Activated T-cell treated with anti-CD3 and anti-CD28 coated beads, Interleukin-2, amount 50 U/mL, for 4 hours (primary cell): ENCODE data around the gene ACSS2. TPM values are rescaled to one million over a fixed set of nuclear protein-coding genes. Genes with fewer than 3 reads are reported as not detected.

Experiments
- ATAC-seq, 2 donors: fragments of 200-7000 bp; cut with Tn5 transposase; one replicate each; pipeline ENCODE4 v1.10.0; 2021
- DNase-seq: peaks from one replicate; pipeline ENCODE4 v3.0.0-alpha.2; 2020
- H3K27me3 Mint-ChIP-seq: one replicate; pipeline ENCODE4 v1.8.0; 2021; ENCODE audit warnings: low read depth, mixed read lengths
- H3K36me3 Mint-ChIP-seq: one replicate; pipeline ENCODE4 v1.8.0; 2022; ENCODE audit warnings: mixed read lengths; ENCODE audit not compliant: insufficient read depth
- H3K4me1 Mint-ChIP-seq: one replicate; pipeline ENCODE4 v1.8.0; 2021; ENCODE audit warnings: low read depth, mixed read lengths
- H3K4me3 Mint-ChIP-seq: one replicate; pipeline ENCODE4 v1.8.0; 2021; ENCODE audit warnings: mild to moderate bottlenecking, moderate library complexity, mixed read lengths
- H3K9me3 Mint-ChIP-seq: one replicate; pipeline ENCODE4 v1.8.0; 2021; ENCODE audit warnings: mixed read lengths
- total RNA-seq, 3 donors: library from RNA; stranded (reverse); gene quantifications; one replicate each; pipeline ENCODE4 v1.2.1, GENCODE V29; 2021

Gene ACSS2, protein sequence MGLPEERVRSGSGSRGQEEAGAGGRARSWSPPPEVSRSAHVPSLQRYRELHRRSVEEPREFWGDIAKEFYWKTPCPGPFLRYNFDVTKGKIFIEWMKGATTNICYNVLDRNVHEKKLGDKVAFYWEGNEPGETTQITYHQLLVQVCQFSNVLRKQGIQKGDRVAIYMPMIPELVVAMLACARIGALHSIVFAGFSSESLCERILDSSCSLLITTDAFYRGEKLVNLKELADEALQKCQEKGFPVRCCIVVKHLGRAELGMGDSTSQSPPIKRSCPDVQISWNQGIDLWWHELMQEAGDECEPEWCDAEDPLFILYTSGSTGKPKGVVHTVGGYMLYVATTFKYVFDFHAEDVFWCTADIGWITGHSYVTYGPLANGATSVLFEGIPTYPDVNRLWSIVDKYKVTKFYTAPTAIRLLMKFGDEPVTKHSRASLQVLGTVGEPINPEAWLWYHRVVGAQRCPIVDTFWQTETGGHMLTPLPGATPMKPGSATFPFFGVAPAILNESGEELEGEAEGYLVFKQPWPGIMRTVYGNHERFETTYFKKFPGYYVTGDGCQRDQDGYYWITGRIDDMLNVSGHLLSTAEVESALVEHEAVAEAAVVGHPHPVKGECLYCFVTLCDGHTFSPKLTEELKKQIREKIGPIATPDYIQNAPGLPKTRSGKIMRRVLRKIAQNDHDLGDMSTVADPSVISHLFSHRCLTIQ
- total RNA-seq, result 10 to 100 TPM in 2 of 3 donors, 1 to 10 TPM in 1; 6.0 to 10.6 (median 10.4) TPM

- Mint-ChIP-seq H3K4me1 (peaks cover 43% of the 10 kb centered on the region), H3K9me3 (no peaks in the 10 kb centered on the region), H3K4me3 (peak within 1 kb of the TSS; percentile 88), H3K36me3 (no peaks in the 10 kb centered on the region), H3K27me3 (peaks cover 2% of the 10 kb centered on the region)
- DNase-seq (peak; percentile 96), ATAC-seq (peak; percentile 79 to 81)
These were observed at the start of gene ACSS2 for GRCh38 chr20:34876406-34877282. ACSS2 (plus strand) TSS chr20:34876612; CDS start chr20:34876646, 34 bp downstream.

DNA sequence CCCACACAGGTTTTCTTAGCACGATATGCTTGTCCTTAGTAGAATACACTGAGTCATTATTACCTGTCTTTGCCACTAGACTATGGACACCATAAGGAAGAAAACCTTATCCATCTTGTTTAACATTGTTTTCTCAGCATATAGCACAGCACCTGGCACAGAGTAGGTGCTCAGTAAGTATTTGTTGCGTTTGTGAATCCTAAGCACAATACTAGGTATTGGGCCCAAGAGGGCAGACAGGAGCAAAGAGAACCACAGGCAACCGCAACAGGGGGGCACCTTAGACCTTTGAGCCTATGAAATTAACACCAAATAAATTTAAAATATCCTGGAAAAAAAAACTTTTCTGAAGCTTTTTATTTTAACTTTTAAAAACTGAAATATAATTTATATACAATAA lies 47.2 kb upstream of the ACSS2 start:
- ATAC-seq, result no peak
- Mint-ChIP-seq H3K9me3 (no peaks in the 10 kb centered on the region), H3K36me3 (no peaks in the 10 kb centered on the region), H3K27me3 (peaks cover 7% of the 10 kb centered on the region), H3K4me1 (peaks cover 11% of the 10 kb centered on the region), H3K4me3 (no peak overlapping the region)
- DNase-seq, result no peak

GRCh38 chr20:34831936-34832335 lies 44.5 kb upstream of the ACSS2 start:
- Mint-ChIP-seq H3K4me3 (no peak overlapping the region), H3K27me3 (peaks cover 10% of the 10 kb centered on the region), H3K36me3 (no peaks in the 10 kb centered on the region), H3K9me3 (no peaks in the 10 kb centered on the region), H3K4me1 (peaks cover 2% of the 10 kb centered on the region)
- ATAC-seq, result no peak
- DNase-seq, result no peak

- Mint-ChIP-seq H3K9me3 (no peaks in the 10 kb centered on the region), H3K27me3 (peaks cover 10% of the 10 kb centered on the region), H3K36me3 (no peaks in the 10 kb centered on the region), H3K4me1 (peaks cover 2% of the 10 kb centered on the region), H3K4me3 (no peak overlapping the region)
- ATAC-seq (peak in 1 of 2 donors; percentile 43), DNase-seq (no peak)
These were observed 41.9 kb upstream of the ACSS2 start for GRCh38 chr20:34834459-34834893.

GRCh38 chr20:34842143-34842542 lies 34.3 kb upstream of the ACSS2 start:
- Mint-ChIP-seq H3K4me3 (no peak overlapping the region), H3K9me3 (no peaks in the 10 kb centered on the region), H3K27me3 (peaks cover 7% of the 10 kb centered on the region), H3K4me1 (no peaks in the 10 kb centered on the region), H3K36me3 (peaks cover 5% of the 10 kb centered on the region)
- DNase-seq (no peak), ATAC-seq (no peak)

DNA sequence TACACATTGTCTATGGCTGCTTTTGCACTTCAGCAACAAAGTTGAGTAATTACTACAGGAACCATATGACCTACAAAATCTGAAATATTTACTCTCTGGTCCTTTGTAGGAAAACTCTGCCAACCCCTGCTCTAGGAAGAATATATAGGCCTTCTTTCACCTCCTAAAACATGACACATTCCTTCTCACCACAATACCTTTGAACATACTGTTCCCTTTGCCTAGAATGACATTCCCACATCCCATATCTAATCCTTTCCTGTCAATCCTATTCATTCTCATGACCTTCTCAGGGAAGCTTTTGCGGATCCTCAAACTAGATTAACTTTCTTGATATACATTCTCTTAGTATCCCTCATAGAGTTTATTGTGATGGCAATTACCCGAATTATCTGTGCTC lies 33.0 kb upstream of the ACSS2 start:
- DNase-seq, result no peak
- Mint-ChIP-seq H3K9me3 (no peaks in the 10 kb centered on the region), H3K27me3 (peaks cover 7% of the 10 kb centered on the region), H3K36me3 (peaks cover 6% of the 10 kb centered on the region), H3K4me3 (no peak overlapping the region), H3K4me1 (no peaks in the 10 kb centered on the region)
- no peak for ATAC-seq

DNA sequence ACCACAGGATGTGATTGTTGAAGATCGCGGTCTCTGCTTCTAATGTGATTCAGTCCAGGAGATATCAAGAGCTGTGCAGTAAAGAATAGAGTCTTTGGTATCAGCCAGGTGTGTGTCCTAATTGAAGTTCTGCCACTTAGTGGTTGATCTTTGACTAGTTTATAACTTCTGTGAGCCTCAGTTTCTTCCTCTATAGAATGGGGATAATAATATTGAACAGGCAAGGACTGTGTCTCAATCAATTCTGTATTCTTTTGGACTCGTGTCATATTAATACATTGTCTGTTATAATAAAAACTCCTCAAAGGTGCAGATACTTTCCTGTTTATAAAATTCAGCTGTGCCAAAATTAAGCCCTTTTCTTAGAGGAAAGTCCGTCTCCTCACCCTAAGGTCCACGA lies 27.8 kb upstream of the ACSS2 start:
- ATAC-seq, result no peak
- Mint-ChIP-seq H3K36me3 (peaks cover 12% of the 10 kb centered on the region), H3K27me3 (no peaks in the 10 kb centered on the region), H3K9me3 (no peaks in the 10 kb centered on the region), H3K4me3 (no peak overlapping the region), H3K4me1 (no peaks in the 10 kb centered on the region)
- DNase-seq, result no peak

- H3K27me3 Mint-ChIP-seq, result no peaks in the 10 kb centered on the region
- no peaks in the 10 kb centered on the region for H3K4me1 Mint-ChIP-seq
- H3K36me3 Mint-ChIP-seq, result peaks cover 12% of the 10 kb centered on the region
- DNase-seq, result no peak
- ATAC-seq, result no peak
- no peak overlapping the region for H3K4me3 Mint-ChIP-seq
- H3K9me3 Mint-ChIP-seq, result no peaks in the 10 kb centered on the region
These were observed 26.6 kb upstream of the ACSS2 start for GRCh38 chr20:34849778-34850177.

GRCh38 chr20:34850969-34851368 lies 25.4 kb upstream of the ACSS2 start:
- H3K4me1 Mint-ChIP-seq, result no peaks in the 10 kb centered on the region
- ATAC-seq (no peak), DNase-seq (no peak)

GRCh38 chr20:34852298-34852697 lies 24.1 kb upstream of the ACSS2 start:
- Mint-ChIP-seq H3K9me3 (no peaks in the 10 kb centered on the region), H3K36me3 (peaks cover 6% of the 10 kb centered on the region), H3K4me3 (no peak overlapping the region), H3K27me3 (no peaks in the 10 kb centered on the region), H3K4me1 (no peaks in the 10 kb centered on the region)
- DNase-seq, result no peak
- no peak for ATAC-seq

More at GRCh38 chr20:34850969-34851368, 25.4 kb upstream of the ACSS2 start:
- H3K9me3 Mint-ChIP-seq, result no peaks in the 10 kb centered on the region
- H3K36me3 Mint-ChIP-seq, result peaks cover 12% of the 10 kb centered on the region
- no peaks in the 10 kb centered on the region for H3K27me3 Mint-ChIP-seq
- no peak overlapping the region for H3K4me3 Mint-ChIP-seq

DNA sequence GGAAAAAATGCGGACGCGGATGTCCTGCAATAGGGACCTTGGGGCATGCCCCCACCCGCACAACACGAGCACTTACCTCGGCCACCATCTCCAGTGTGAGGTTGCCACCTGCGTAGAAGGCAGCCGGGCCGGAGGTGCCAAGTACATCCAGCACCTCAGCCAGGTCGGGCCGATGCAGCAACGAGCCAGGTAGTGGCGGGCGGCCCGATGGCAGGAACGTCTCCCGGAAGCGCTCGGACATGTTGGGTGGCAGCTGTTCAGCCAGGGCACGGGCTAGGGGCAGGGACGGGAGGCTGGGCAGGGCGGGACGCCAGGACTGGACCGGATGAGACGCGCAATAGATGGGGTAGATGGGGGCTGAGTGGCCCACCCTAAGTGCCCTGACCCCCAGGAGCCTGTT lies 17.0 kb upstream of the ACSS2 start:
- no peak for ATAC-seq
- Mint-ChIP-seq H3K4me3 (no peak overlapping the region), H3K4me1 (no peaks in the 10 kb centered on the region), H3K9me3 (no peaks in the 10 kb centered on the region), H3K27me3 (no peaks in the 10 kb centered on the region), H3K36me3 (peaks cover 12% of the 10 kb centered on the region)
- DNase-seq, result no peak

DNA sequence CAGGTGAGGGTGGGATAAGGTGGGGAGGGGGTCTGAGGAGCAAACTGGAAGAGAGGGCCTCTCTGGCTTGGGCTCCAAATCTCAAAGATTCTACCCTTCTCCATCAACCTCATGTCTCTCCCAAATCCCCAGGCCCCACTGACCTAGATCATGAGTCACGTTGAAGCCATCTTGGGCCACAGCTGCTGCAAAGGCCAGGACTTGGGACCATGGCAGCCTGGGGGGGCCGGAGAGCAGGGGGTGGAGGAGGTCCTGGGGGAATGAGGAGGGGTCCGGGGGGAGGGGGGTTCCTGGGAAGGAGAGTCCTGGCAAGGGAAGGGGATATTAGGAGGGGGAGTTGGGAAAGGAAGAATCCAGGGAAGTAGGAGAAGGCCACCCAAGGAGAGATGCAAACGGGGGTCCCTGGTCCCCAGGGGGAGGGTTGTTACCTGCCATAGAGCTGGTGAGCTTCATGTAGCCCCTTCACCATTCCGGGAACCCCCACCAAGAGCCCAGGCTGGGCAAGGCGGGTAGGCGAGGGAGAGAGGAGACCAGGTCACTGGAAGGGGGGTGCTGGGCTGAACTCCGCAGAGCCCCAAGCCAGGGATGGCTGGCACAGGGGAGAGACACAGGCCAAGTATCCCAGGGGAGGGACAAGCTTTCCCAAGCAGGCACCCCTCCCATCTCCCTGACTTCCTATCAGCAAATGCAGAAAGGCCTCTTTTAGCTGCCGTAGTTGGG lies 16.4 kb upstream of the ACSS2 start:
- Mint-ChIP-seq H3K36me3 (peaks cover 12% of the 10 kb centered on the region), H3K27me3 (no peaks in the 10 kb centered on the region), H3K9me3 (no peaks in the 10 kb centered on the region), H3K4me1 (no peaks in the 10 kb centered on the region), H3K4me3 (no peak overlapping the region)
- no peak for DNase-seq
- no peak for ATAC-seq

DNA sequence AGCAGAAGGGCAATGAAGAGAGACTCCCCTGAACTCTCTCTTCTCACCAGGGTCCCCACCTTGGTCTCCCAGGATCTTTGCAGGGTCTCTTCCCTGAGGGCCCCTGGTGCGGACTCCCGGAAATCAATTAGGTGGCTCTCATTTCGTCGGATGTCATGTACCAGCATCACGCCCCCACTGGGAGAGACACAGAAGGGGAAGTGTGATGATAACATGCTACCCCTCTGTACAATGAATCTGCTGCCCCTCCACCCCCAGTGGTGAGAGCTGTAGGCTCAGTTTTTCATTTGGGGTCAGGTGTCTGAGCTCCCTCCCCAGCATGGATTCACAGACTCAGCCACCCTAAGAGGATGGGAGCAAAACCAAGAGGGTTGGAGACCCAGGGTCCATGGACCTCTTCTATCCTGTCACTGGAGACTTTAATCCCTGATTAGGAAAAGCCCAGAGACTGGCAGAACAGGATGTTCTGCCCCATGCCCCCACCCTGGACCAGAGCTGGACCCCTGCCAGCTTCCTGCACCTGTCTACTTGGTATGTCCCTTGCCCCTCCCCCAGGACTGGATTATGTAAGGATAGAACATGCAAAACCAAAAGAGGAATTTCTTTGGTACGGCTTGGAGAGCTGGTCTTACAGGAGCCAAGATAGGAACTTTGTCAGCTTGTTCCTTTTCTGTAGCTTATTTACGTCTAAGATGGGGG lies 14.9 kb upstream of the ACSS2 start:
- DNase-seq, result no peak
- H3K36me3 Mint-ChIP-seq, result peaks cover 12% of the 10 kb centered on the region
- no peaks in the 10 kb centered on the region for H3K27me3 Mint-ChIP-seq
- H3K4me1 Mint-ChIP-seq, result no peaks in the 10 kb centered on the region
- no peak overlapping the region for H3K4me3 Mint-ChIP-seq
- no peaks in the 10 kb centered on the region for H3K9me3 Mint-ChIP-seq
- ATAC-seq, result no peak
